Measurements from ENCODE around the gene THSD4.

The THSD4 gene

GRCh38 chr15:71290002-71290401 is 174.7 kb downstream of the THSD4 start:
- H3K79me2 ChIP-seq (ENCODE audit: insufficient read depth, low read depth), result no peaks in the 10 kb centered on the region
- TF ChIP-seq CTCF (conservative IDR thresholded peaks at IDR 0.05; ENCODE audit: low read depth, low read length), result no peak

GRCh38 chr15:71290881-71291635 is 175.8 kb downstream of the THSD4 start:
- no peak overlapping the region for H3K4me3 ChIP-seq (IDR thresholded peaks at IDR 0.05; ENCODE audit: insufficient read depth, low read depth, low read length)
- no peak overlapping the region for H3K4me2 ChIP-seq
- H2AFZ ChIP-seq (ENCODE audit: low read depth), result no peak overlapping the region
- no peaks in the 10 kb centered on the region for H3K4me1 ChIP-seq (ENCODE audit: low read depth, poor library complexity, severe bottlenecking)
- H3K27ac ChIP-seq, result no peak overlapping the region
- H3K36me3 ChIP-seq (ENCODE audit: insufficient read depth), result no peaks in the 10 kb centered on the region
- TF ChIP-seq CTCF (conservative IDR thresholded peaks at IDR 0.05; ENCODE audit: low read depth, low read length), result no peak
- H3K79me2 ChIP-seq (ENCODE audit: insufficient read depth, low read depth), result no peaks in the 10 kb centered on the region
- H3K9ac ChIP-seq, result no peak overlapping the region
- H3K27me3 ChIP-seq (ENCODE audit: insufficient read depth, low read depth), result no peaks in the 10 kb centered on the region
- H4K20me1 ChIP-seq (ENCODE audit: insufficient read depth), result no peaks in the 10 kb centered on the region

More at GRCh38 chr15:71290002-71290401, 174.7 kb downstream of the THSD4 start:
- no peaks in the 10 kb centered on the region for H3K36me3 ChIP-seq (ENCODE audit: insufficient read depth)
- no peak overlapping the region for H3K4me2 ChIP-seq
- no peaks in the 10 kb centered on the region for H3K4me1 ChIP-seq (ENCODE audit: low read depth, poor library complexity, severe bottlenecking)
- no peaks in the 10 kb centered on the region for H3K27me3 ChIP-seq (ENCODE audit: insufficient read depth, low read depth)
- no peaks in the 10 kb centered on the region for H4K20me1 ChIP-seq (ENCODE audit: insufficient read depth)
- H2AFZ ChIP-seq (ENCODE audit: low read depth), result no peak overlapping the region
- H3K9ac ChIP-seq, result no peak overlapping the region
- H3K4me3 ChIP-seq (IDR thresholded peaks at IDR 0.05; ENCODE audit: insufficient read depth, low read depth, low read length), result no peak overlapping the region
- H3K27ac ChIP-seq, result no peak overlapping the region

- H3K27me3 ChIP-seq (ENCODE audit: insufficient read depth, low read depth), result no peaks in the 10 kb centered on the region
- H3K9ac ChIP-seq, result no peak overlapping the region
- no peaks in the 10 kb centered on the region for H3K79me2 ChIP-seq (ENCODE audit: insufficient read depth, low read depth)
- no peak overlapping the region for H2AFZ ChIP-seq (ENCODE audit: low read depth)
- H3K4me2 ChIP-seq, result no peak overlapping the region
- H4K20me1 ChIP-seq (ENCODE audit: insufficient read depth), result no peaks in the 10 kb centered on the region
- no peak for TF ChIP-seq CTCF (conservative IDR thresholded peaks at IDR 0.05; ENCODE audit: low read depth, low read length)
- H3K27ac ChIP-seq, result no peak overlapping the region
- H3K4me3 ChIP-seq (IDR thresholded peaks at IDR 0.05; ENCODE audit: insufficient read depth, low read depth, low read length), result no peak overlapping the region
- no peaks in the 10 kb centered on the region for H3K4me1 ChIP-seq (ENCODE audit: low read depth, poor library complexity, severe bottlenecking)
- H3K36me3 ChIP-seq (ENCODE audit: insufficient read depth), result no peaks in the 10 kb centered on the region
Observed at GRCh38 chr15:71291723-71292122, 176.5 kb downstream of the THSD4 start.

- no peaks in the 10 kb centered on the region for H3K4me1 ChIP-seq (ENCODE audit: low read depth, poor library complexity, severe bottlenecking)
Observed at GRCh38 chr15:71293723-71294122, 178.5 kb downstream of the THSD4 start.

More at GRCh38 chr15:71293723-71294122, 178.5 kb downstream of the THSD4 start:
- no peak overlapping the region for H2AFZ ChIP-seq (ENCODE audit: low read depth)
- no peak overlapping the region for H3K27ac ChIP-seq
- no peaks in the 10 kb centered on the region for H3K27me3 ChIP-seq (ENCODE audit: insufficient read depth, low read depth)
- no peak overlapping the region for H3K4me3 ChIP-seq (IDR thresholded peaks at IDR 0.05; ENCODE audit: insufficient read depth, low read depth, low read length)
- H3K9ac ChIP-seq, result no peak overlapping the region
- TF ChIP-seq CTCF (conservative IDR thresholded peaks at IDR 0.05; ENCODE audit: low read depth, low read length), result no peak
- H3K4me2 ChIP-seq, result no peak overlapping the region
- H4K20me1 ChIP-seq (ENCODE audit: insufficient read depth), result no peaks in the 10 kb centered on the region
- no peaks in the 10 kb centered on the region for H3K79me2 ChIP-seq (ENCODE audit: insufficient read depth, low read depth)
- H3K36me3 ChIP-seq (ENCODE audit: insufficient read depth), result no peaks in the 10 kb centered on the region
